Progenitor cell of endocrine pancreas (in vitro differentiated cells): ENCODE results near the gene SGO1. TPM values are rescaled to one million over a fixed set of nuclear protein-coding genes. Genes with fewer than 3 reads are reported as not detected.

Experiments used
- DNase-seq: peaks from one replicate; pipeline ENCODE4 v3.0.0; 2021; ENCODE audit warnings: low spot score; ENCODE audit not compliant: unreplicated experiment
- H3K27ac Mint-ChIP-seq: 2 replicates; pipeline ENCODE4 v1.8.0; 2021; ENCODE audit warnings: mild to moderate bottlenecking, moderate library complexity, mixed read lengths
- H3K27me3 Mint-ChIP-seq: 2 replicates; pipeline ENCODE4 v1.8.0; 2021; ENCODE audit warnings: mixed read lengths
- H3K36me3 Mint-ChIP-seq: 2 replicates; pipeline ENCODE4 v1.8.0; 2022; ENCODE audit warnings: mixed read lengths; ENCODE audit not compliant: insufficient read depth
- H3K4me1 Mint-ChIP-seq: 2 replicates; pipeline ENCODE4 v1.8.0; 2021; ENCODE audit warnings: low read depth, mixed read lengths
- H3K4me3 Mint-ChIP-seq: 2 replicates; pipeline ENCODE4 v1.8.0; 2021; ENCODE audit warnings: low read depth, mild to moderate bottlenecking, moderate library complexity, mixed read lengths
- H3K9me3 Mint-ChIP-seq: 2 replicates; pipeline ENCODE4 v1.8.0; 2021; ENCODE audit warnings: low read depth, mixed read lengths
- CTCF ChIP-seq: fragments of 200-600 bp; sonication (generic); IDR thresholded peaks from one replicate; pipeline ENCODE4 v1.5.0; 2021; ENCODE audit warnings: antibody characterized with exemption, mild to moderate bottlenecking; ENCODE audit not compliant: unreplicated experiment
- total RNA-seq: library from RNA; stranded (reverse); gene quantifications from 2 replicates; pipeline ENCODE4 v1.2.1, GENCODE V29; 2021

The SGO1 gene
- total RNA-seq, 1 donor from 2014 or later: 14.8 TPM

- no peak for DNase-seq
- Mint-ChIP-seq H3K4me3 (no peak overlapping the region), H3K36me3 (peaks cover 14% of the 10 kb centered on the region), H3K9me3 (no peaks in the 10 kb centered on the region), H3K4me1 (no peaks in the 10 kb centered on the region), H3K27ac (no peak overlapping the region), H3K27me3 (no peaks in the 10 kb centered on the region)
- no peak for TF ChIP-seq CTCF
These were observed 42.5 kb downstream of the SGO1 start for GRCh38 chr3:20143519-20143918.

GRCh38 chr3:20142517-20142916 lies 43.5 kb downstream of the SGO1 start:
- Mint-ChIP-seq H3K27ac (no peak overlapping the region), H3K36me3 (peaks cover 13% of the 10 kb centered on the region), H3K9me3 (no peaks in the 10 kb centered on the region), H3K27me3 (no peaks in the 10 kb centered on the region), H3K4me1 (no peaks in the 10 kb centered on the region), H3K4me3 (no peak overlapping the region)
- DNase-seq: no peak
- TF ChIP-seq CTCF: no peak

GRCh38 chr3:20141851-20142250 lies 44.2 kb downstream of the SGO1 start:
- Mint-ChIP-seq H3K9me3 (no peaks in the 10 kb centered on the region), H3K4me1 (no peaks in the 10 kb centered on the region), H3K4me3 (no peak overlapping the region), H3K27ac (peak overlapping the region; percentile 62), H3K27me3 (no peaks in the 10 kb centered on the region), H3K36me3 (peaks cover 13% of the 10 kb centered on the region)
- DNase-seq: no peak
- no peak for TF ChIP-seq CTCF

- Mint-ChIP-seq H3K27me3 (no peaks in the 10 kb centered on the region), H3K27ac (no peak overlapping the region), H3K36me3 (peaks cover 13% of the 10 kb centered on the region), H3K9me3 (no peaks in the 10 kb centered on the region), H3K4me1 (no peaks in the 10 kb centered on the region), H3K4me3 (no peak overlapping the region)
- no peak for DNase-seq
- TF ChIP-seq CTCF: no peak
These were observed 44.7 kb downstream of the SGO1 start for GRCh38 chr3:20141316-20141715.

- H3K4me1 Mint-ChIP-seq: no peaks in the 10 kb centered on the region
- H3K27ac Mint-ChIP-seq: no peak overlapping the region
These were observed 45.1 kb downstream of the SGO1 start for GRCh38 chr3:20140881-20141280.

More at GRCh38 chr3:20140881-20141280, 45.1 kb downstream of the SGO1 start:
- Mint-ChIP-seq H3K4me3 (no peak overlapping the region), H3K27me3 (no peaks in the 10 kb centered on the region), H3K36me3 (peaks cover 13% of the 10 kb centered on the region), H3K9me3 (no peaks in the 10 kb centered on the region)
- DNase-seq: no peak
- no peak for TF ChIP-seq CTCF
